A673 (cell line): ENCODE data around the gene TM7SF3. TPM values are rescaled to one million over a fixed set of nuclear protein-coding genes. Genes with fewer than 3 reads are reported as not detected.

Source experiments
- BruUV-seq: library from RNA; stranded (reverse); fragments of 400-500 nt; replicated peaks from 2 replicates; lab custom pipeline; 2021; lab: Mats Ljungman, UMichigan
- CTCF ChIA-PET: fragments of 300-600 bp; sonication (Branson Sonifier 250); formaldehyde crosslinking; loops from one replicate; lab custom pipeline; 2022; ENCODE audit warnings: antibody characterized with exemption; lab: Charles Lee
- POLR2A ChIA-PET: fragments of 300-600 bp; sonication (Branson Sonifier 250); formaldehyde crosslinking; loops from one replicate; lab custom pipeline; 2022; ENCODE audit warnings: antibody characterized with exemption; ENCODE audit not compliant: low non-redundant PET; lab: Charles Lee
- DNase-seq: peaks from one replicate; pipeline ENCODE4 v3.0.0-alpha.2; 2015; ENCODE audit warnings: low spot score
- H3K27ac ChIP-seq: fragments of 200-600 bp; sonication (generic); 2 replicates; pipeline ENCODE4 v1.5.1; 2016; ENCODE audit warnings: mixed run types, low read depth, mild to moderate bottlenecking, mixed read lengths, antibody characterized with exemption, low read length; ENCODE audit not compliant: poor library complexity, severe bottlenecking
- H3K27me3 ChIP-seq: fragments of 200-600 bp; sonication (generic); replicated peaks from 2 replicates; pipeline ENCODE4 v1.6.1; 2017; ENCODE audit warnings: mixed run types, low read depth, mild to moderate bottlenecking, mixed read lengths, antibody characterized with exemption, low read length; ENCODE audit not compliant: insufficient read depth, poor library complexity
- H3K36me3 ChIP-seq: fragments of 200-600 bp; sonication (generic); 2 replicates; pipeline ENCODE4 v1.6.1; 2016; ENCODE audit warnings: mixed run types, mild to moderate bottlenecking, mixed read lengths, antibody characterized with exemption, low read length; ENCODE audit not compliant: insufficient read depth, poor library complexity, severe bottlenecking
- H3K4me1 ChIP-seq: fragments of 200-600 bp; sonication (generic); 2 replicates; pipeline ENCODE4 v1.6.1; 2017; ENCODE audit warnings: mixed run types, mild to moderate bottlenecking, mixed read lengths, antibody characterized with exemption, low read length; ENCODE audit not compliant: insufficient read depth, poor library complexity, severe bottlenecking
- H3K4me3 ChIP-seq: fragments of 200-600 bp; sonication (generic); 2 replicates; pipeline ENCODE4 v1.5.1; 2016; ENCODE audit warnings: low read depth, mixed run types, mild to moderate bottlenecking, mixed read lengths, low read length; ENCODE audit not compliant: poor library complexity, severe bottlenecking
- H3K9me3 ChIP-seq: fragments of 200-600 bp; sonication (generic); 2 replicates; pipeline ENCODE4 v1.6.1; 2016; ENCODE audit warnings: mixed run types, low read depth, mild to moderate bottlenecking, mixed read lengths, antibody characterized with exemption, low read length; ENCODE audit not compliant: poor library complexity, severe bottlenecking
- EZH2 ChIP-seq: fragments of 200-600 bp; sonication (generic); IDR thresholded peaks from 2 replicates; pipeline ENCODE4 v1.6.1; 2017; ENCODE audit warnings: borderline replicate concordance, low read depth, mild to moderate bottlenecking, mixed read lengths, antibody characterized with exemption, low read length; ENCODE audit not compliant: poor library complexity, severe bottlenecking
- intact Hi-C: fragments of 100-400 bp; cut with micrococcal nuclease; formaldehyde crosslinking; loops from one replicate; pipeline ENCODE4 v1.10.0; 2022; ENCODE audit not compliant: unreplicated experiment
- total RNA-seq: library from RNA; stranded (reverse); gene quantifications from 2 replicates; pipeline ENCODE4 v1.2.3, GENCODE V29; 2021
- TF ChIP-seq, protein P1 (sequence below): fragments of 300-800, 200-600 bp; sonication (generic); conservative IDR thresholded peaks from 2 replicates; pipeline ENCODE4 v1.5.1; 2017; ENCODE audit warnings: low read depth, mild to moderate bottlenecking, antibody characterized with exemption, low read length, moderate library complexity, mixed read lengths

Gene TM7SF3
- total RNA-seq, 1 experiment from 2014 or later: 53.5 TPM

DNA sequence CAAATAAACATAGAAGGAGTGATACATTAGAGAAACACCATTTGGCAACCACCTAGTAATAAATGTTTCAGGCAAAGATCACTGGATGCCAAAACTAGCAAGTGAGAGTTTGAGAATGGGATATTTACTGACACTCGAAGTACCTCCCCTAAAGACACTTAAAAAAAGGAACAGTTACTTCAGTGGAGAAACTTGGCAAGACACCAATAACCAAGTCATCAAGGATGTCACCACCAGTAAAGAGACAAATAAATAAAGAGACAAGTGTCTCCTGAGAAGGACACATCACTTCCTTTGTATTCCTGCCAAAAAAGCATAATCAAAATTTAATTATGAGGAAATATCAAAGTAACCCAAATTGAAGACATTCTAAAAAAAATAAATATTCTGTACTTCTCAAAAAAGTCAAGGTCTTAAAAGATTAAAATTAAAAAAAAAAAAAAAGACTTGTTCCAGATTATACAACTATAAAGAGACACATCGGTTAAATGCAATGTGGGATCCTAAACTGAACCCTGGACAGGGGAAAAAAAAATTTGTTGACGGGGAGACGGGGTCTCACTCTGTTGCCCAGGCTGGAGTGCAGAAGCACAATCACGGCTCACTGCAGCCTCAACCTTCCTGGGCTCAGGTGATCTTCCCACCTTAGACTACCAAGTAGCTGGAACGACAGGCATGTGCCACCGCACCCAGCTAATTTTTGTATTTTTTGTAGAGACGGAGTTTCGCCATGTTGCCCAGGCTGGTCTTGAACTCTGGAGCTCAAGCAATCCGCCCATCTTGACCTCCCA lies 26.4 kb downstream of the TM7SF3 start:
- no TSS peak for BruUV-seq
- TF ChIP-seq, protein P1, sequence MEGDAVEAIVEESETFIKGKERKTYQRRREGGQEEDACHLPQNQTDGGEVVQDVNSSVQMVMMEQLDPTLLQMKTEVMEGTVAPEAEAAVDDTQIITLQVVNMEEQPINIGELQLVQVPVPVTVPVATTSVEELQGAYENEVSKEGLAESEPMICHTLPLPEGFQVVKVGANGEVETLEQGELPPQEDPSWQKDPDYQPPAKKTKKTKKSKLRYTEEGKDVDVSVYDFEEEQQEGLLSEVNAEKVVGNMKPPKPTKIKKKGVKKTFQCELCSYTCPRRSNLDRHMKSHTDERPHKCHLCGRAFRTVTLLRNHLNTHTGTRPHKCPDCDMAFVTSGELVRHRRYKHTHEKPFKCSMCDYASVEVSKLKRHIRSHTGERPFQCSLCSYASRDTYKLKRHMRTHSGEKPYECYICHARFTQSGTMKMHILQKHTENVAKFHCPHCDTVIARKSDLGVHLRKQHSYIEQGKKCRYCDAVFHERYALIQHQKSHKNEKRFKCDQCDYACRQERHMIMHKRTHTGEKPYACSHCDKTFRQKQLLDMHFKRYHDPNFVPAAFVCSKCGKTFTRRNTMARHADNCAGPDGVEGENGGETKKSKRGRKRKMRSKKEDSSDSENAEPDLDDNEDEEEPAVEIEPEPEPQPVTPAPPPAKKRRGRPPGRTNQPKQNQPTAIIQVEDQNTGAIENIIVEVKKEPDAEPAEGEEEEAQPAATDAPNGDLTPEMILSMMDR: no peak
- TF ChIP-seq EZH2: no peak
- Histone ChIP-seq H3K9me3 (no peaks in the 10 kb centered on the region), H3K4me1 (peaks cover 12% of the 10 kb centered on the region), H3K27ac (no peak overlapping the region), H3K27me3 (no peaks in the 10 kb centered on the region), H3K4me3 (no peak overlapping the region), H3K36me3 (no peaks in the 10 kb centered on the region)
- intact Hi-C loops: no loop called here
- DNase-seq: peak; percentile 80
- CTCF ChIA-PET: no interaction called here
- POLR2A ChIA-PET: no interaction called here

DNA sequence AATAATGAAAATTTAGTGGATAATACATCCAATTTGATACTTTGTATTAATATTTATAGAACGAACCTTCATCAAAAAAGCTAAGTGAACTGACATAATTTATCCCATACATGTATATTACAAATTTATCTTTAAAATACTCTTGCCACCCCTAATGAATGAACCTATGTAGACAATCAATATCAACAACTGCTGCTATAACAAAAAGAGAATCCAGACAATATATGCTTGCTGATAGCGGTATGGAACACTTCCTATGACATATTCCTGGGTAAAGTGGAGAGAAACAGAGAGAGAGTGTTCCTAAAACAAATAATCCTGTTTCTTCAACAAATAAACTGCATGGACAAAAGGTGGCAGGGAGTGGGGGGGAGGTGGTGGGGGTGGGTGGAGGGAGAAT lies 31.3 kb downstream of the TM7SF3 start:
- POLR2A ChIA-PET: no interaction called here
- Histone ChIP-seq H3K36me3 (no peaks in the 10 kb centered on the region), H3K27me3 (no peaks in the 10 kb centered on the region), H3K9me3 (no peaks in the 10 kb centered on the region), H3K4me3 (no peak overlapping the region), H3K4me1 (peaks cover 22% of the 10 kb centered on the region), H3K27ac (no peak overlapping the region)
- CTCF ChIA-PET: no interaction called here
- DNase-seq: no peak
- BruUV-seq: no TSS peak
- intact Hi-C loops: no loop called here
- TF ChIP-seq, protein P1: no peak
- TF ChIP-seq EZH2: no peak

DNA sequence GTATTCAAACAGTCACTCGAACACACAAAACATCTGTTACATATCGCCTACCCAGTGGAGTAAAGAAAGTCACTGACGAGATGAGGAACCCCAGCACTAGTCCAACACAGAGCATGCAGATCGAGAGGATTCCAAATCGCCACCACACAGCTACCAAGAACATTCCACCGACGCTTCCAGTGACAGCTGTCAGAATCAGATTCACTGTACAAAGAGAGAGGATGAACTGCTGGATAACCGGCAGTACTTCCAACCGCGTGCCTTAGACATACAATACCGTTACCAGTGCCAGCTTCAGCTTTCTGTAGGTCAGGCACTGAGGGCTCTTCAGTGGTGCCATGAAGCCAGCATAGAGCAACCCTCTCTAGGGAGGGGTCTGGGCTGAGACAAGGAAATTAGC lies 34.5 kb downstream of the TM7SF3 start:
- Histone ChIP-seq H3K9me3 (no peaks in the 10 kb centered on the region), H3K36me3 (no peaks in the 10 kb centered on the region), H3K27ac (no peak overlapping the region), H3K4me1 (peaks cover 14% of the 10 kb centered on the region), H3K4me3 (no peak overlapping the region), H3K27me3 (no peaks in the 10 kb centered on the region)
- DNase-seq: peak; percentile 49
- ChIA-PET CTCF (no interaction called here), POLR2A (no interaction called here)
- intact Hi-C loops: no loop called here
- no TSS peak for BruUV-seq
- TF ChIP-seq, protein P1: no peak
- no peak for TF ChIP-seq EZH2
